ENCODE results near the gene CMC1.
"Not testable (repeated sequence)": the region's sequence is repeated elsewhere in the genome, so short reads cannot be mapped to it uniquely, and the experiment has no call there.

CMC1 gene

GRCh38 chr3:28262001-28262400 is 20.6 kb downstream of the CMC1 start:
- TF ChIP-seq CTCF (IDR thresholded peaks at IDR 0.05; ENCODE audit: low read length, missing control alignments): no peak
- H3K4me3 ChIP-seq (replicated peaks; ENCODE audit: low read depth, low read length): no peak overlapping the region
- DNase-seq (ENCODE audit: low read depth): no peak

GRCh38 chr3:28265641-28266040 is 24.2 kb downstream of the CMC1 start:
- DNase-seq (ENCODE audit: low read depth): no peak
- H3K4me3 ChIP-seq (replicated peaks; ENCODE audit: low read depth, low read length): no peak overlapping the region
- TF ChIP-seq CTCF (IDR thresholded peaks at IDR 0.05; ENCODE audit: low read length, missing control alignments): no peak

- no peak overlapping the region for H3K4me3 ChIP-seq (replicated peaks; ENCODE audit: low read depth, low read length)
- TF ChIP-seq CTCF (IDR thresholded peaks at IDR 0.05; ENCODE audit: low read length, missing control alignments): no peak
- no peak for DNase-seq (ENCODE audit: low read depth)
Observed at GRCh38 chr3:28267984-28268849, 26.8 kb downstream of the CMC1 start.

- peak; percentile 29 for TF ChIP-seq CTCF (IDR thresholded peaks at IDR 0.05; ENCODE audit: low read length, missing control alignments)
- no peak for DNase-seq (ENCODE audit: low read depth)
- H3K4me3 ChIP-seq (replicated peaks; ENCODE audit: low read depth, low read length): no peak overlapping the region
Observed at GRCh38 chr3:28268989-28269388, 27.6 kb downstream of the CMC1 start.

GRCh38 chr3:28269884-28270283 is 28.5 kb downstream of the CMC1 start:
- DNase-seq (ENCODE audit: low read depth): not testable (repeated sequence)

GRCh38 chr3:28273837-28274236 is 32.4 kb downstream of the CMC1 start:
- no peak for TF ChIP-seq CTCF (IDR thresholded peaks at IDR 0.05; ENCODE audit: low read length, missing control alignments)
- H3K4me3 ChIP-seq (replicated peaks; ENCODE audit: low read depth, low read length): no peak overlapping the region
- DNase-seq (ENCODE audit: low read depth): no peak

More at GRCh38 chr3:28269884-28270283, 28.5 kb downstream of the CMC1 start:
- H3K4me3 ChIP-seq (replicated peaks; ENCODE audit: low read depth, low read length): not testable (repeated sequence)

- no peak for TF ChIP-seq CTCF (IDR thresholded peaks at IDR 0.05; ENCODE audit: low read length, missing control alignments)
- H3K4me3 ChIP-seq (replicated peaks; ENCODE audit: low read depth, low read length): no peak overlapping the region
- no peak for DNase-seq (ENCODE audit: low read depth)
Observed at GRCh38 chr3:28278918-28279317, 37.5 kb downstream of the CMC1 start.
